SK-N-SH treated with all-trans-retinoic acid at 6 μM for 48 hours (cell line): ENCODE data around the gene UBE2L3.

Experiments
- ARNTL ChIP-seq: fragments of 450-650 bp; formaldehyde crosslinking; IDR thresholded peaks from 2 replicates; pipeline ENCODE4 v1.5.0; 2020; ENCODE audit warnings: low read depth, mild to moderate bottlenecking, moderate library complexity, borderline replicate concordance
- PPARA ChIP-seq: fragments of 250-450 bp; sonication (Bioruptor Pico); IDR thresholded peaks from 2 replicates; pipeline ENCODE4 v1.5.0; 2020; ENCODE audit warnings: mild to moderate bottlenecking, borderline replicate concordance
- ZC3H10 ChIP-seq: fragments of 250-450 bp; sonication (Bioruptor Pico); IDR thresholded peaks from 2 replicates; pipeline ENCODE4 v1.5.1; 2021; ENCODE audit warnings: mild to moderate bottlenecking, moderate library complexity
- ZFP30 ChIP-seq: fragments of 450-650 bp; formaldehyde crosslinking; IDR thresholded peaks from 2 replicates; pipeline ENCODE4 v1.5.0; 2022; ENCODE audit warnings: mild to moderate bottlenecking, moderate library complexity
- ZNF565 ChIP-seq: fragments of 450-650 bp; formaldehyde crosslinking; conservative IDR thresholded peaks from 2 replicates; pipeline ENCODE4 v1.5.0; 2020; ENCODE audit warnings: low read depth, mild to moderate bottlenecking, moderate library complexity
- TF ChIP-seq, protein P1 (sequence below): fragments of 250-450 bp; sonication (Bioruptor Pico); IDR thresholded peaks from 2 replicates; pipeline ENCODE4 v1.8.0; 2021; ENCODE audit warnings: low read depth, mild to moderate bottlenecking, moderate library complexity, borderline replicate concordance

DNA sequence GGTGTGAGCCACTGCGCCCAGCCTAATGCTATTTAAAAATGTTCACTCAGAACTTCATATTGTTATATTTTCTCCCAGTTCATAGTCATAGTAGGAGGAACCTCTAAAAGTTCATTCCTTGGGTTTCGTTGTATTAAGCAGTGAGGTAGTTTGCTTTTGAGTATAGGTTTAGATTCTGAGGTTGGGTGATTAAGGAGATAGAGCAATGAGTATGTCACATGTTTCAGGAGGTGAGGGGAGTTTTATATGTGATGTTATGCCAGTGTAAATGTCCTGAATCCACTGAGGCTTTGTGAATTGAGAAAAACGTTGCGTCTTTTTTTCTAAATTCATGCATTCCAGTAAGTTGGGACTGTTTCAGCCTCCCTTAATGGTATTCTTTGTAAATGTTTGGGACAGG, 4.2 kb downstream of the UBE2L3 start:
- no peak for TF ChIP-seq ZFP30 (CRISPR knock-in tag)
- TF ChIP-seq ZC3H10 (CRISPR knock-in tag) = no peak
- TF ChIP-seq ARNTL = no peak
- TF ChIP-seq ZNF565 = no peak
- no peak for TF ChIP-seq PPARA
- TF ChIP-seq, protein P1, sequence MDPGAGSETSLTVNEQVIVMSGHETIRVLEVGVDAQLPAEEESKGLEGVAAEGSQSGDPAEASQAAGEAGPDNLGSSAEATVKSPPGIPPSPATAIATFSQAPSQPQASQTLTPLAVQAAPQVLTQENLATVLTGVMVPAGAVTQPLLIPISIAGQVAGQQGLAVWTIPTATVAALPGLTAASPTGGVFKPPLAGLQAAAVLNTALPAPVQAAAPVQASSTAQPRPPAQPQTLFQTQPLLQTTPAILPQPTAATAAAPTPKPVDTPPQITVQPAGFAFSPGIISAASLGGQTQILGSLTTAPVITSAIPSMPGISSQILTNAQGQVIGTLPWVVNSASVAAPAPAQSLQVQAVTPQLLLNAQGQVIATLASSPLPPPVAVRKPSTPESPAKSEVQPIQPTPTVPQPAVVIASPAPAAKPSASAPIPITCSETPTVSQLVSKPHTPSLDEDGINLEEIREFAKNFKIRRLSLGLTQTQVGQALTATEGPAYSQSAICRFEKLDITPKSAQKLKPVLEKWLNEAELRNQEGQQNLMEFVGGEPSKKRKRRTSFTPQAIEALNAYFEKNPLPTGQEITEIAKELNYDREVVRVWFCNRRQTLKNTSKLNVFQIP (CRISPR knock-in tag) = no peak
